Ramos (cell line): ENCODE results near the gene HSDL1.

Experiments
- in situ Hi-C: fragments of 300-500 bp; cut with MboI; formaldehyde crosslinking; loops from one replicate; pipeline ENCODE4 v1.14.3; 2022; ENCODE audit warnings: low sequenced_read_pairs; ENCODE audit not compliant: unreplicated experiment

Gene HSDL1

DNA sequence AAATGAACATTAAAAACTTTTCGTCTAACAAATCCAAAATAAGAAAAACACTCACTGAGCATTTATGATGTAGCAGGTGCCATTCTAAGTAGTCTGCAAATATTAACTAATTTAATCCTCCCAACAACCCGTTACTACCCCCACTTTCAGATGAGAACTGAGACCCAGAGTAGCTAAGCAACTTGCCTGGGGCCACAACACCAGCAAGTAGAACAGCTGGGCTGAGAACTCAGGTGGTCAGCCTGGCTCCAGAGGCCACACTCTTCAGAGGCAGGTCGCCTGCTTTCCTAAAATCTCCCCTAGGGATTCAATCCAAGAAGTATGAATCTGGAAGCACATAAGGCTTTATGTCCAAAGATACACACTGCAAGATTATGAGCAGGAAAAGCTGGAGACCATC lies 34.5 kb downstream of the HSDL1 start:
- in situ Hi-C loops, result no loop called here

DNA sequence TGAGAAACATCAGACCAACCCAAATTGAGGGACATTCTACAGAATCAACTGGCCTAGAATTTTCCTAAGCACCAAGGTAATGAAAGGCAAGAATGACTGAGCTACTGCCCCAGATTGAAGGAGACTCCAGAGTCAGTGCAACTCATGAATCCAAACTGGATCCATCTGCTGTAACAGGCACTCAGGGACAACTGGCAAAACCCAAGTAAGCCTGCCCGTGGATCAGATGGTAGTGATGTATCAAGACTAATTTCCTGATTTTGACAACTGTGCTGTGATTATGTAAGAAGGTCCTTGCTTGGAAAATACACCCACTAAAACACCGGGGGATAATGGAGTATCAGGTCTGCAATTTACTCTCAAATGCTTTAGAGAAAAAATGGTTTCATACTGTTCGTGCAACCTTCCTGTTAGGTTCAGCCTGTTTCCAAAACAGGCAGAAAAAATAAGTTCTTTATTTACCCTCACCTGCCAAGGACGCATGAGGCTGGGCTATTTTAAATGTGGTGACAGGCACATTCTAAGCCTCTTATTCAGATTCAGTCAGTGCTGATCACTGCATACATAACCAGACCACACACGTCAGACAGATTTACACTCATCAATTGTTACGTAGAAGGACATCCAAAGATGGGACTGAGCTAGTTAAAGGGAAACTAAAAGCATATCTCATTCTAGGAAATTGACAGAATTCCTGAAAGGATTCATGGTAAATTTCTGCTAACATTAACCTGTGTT lies 35.2 kb downstream of the HSDL1 start:
- in situ Hi-C loops, result no loop called here

DNA sequence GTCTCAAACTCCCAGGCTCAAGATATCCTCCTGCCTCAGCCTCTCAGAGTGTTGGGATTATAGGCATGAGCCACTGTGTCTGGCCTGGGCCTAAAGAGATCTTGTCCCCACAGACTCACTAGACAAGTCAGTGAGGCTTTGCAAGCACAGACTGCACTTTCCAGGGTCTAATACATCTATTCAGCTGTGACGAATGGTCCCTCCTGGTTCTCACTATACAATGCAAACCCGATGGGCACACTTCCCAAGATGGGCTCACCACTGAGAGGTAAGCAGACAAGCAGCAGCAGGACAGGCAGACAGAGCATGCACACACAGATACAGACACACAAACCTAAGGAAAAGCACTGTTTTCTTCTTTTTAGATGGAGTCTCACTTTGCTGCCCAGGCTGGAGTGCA lies 37.1 kb downstream of the HSDL1 start:
- in situ Hi-C loops, result no loop called here

DNA sequence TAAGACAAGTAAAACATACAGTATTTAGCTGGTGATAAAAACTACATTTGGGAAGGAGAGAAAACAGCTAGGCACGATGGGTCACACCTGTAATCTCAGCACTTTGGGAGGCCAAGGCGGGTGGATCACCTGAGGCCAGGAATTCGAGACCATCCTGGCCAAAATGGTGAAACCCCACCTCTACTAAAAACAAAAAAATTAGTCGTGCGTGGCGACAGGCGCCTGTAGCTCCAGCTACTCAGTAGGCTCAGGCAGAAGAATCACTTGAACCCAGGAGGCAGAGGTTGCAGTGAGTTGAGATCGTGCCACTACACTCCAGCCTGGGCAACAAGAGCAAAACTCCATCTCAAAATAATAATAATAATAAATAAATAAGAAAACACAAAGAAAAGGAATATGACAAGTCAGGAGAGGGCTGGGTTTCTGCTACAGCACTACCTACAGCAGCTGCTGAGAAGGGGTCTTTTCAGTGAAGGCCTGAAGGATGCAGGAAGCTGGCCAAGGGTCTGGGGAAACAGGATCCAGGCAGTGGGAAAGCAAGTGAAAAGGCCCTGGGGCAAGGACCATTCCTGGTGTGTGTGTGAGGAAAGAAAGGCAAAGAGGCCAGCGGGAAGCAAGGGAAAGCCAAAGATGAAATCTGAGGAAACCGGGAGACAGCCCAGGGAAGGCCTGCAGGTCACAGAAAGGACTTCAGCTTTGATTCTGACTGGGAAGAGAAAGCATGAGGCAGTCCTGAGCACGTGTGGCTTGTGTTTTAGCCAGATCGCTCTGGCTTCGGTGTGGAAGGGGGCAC lies 38.8 kb downstream of the HSDL1 start:
- in situ Hi-C loops, result no loop called here

DNA sequence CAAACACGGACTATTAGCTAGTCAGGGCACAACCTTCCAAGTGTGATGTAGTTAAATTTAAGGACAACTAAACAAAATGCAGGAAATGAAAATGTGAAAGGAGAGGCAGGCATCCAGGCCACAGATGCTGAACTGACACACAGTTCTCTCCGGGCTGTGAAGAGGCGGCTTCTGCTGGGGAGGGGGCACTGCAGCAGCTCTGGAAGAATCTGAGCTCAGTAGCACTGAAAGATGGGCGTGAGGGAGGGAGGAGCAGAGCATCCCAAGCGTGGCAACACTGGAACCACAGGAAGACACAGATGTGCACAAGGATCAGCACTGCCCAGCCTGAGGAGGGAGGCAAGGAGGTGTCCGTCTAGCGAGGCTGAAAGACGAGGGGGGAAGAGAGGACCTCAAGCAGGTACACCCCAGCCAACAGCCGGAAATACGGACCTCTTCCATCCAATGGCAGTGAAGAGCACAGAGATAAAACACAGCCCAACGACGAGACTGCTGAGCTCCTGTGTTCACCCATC lies 39.6 kb downstream of the HSDL1 start:
- in situ Hi-C loops, result no loop called here

DNA sequence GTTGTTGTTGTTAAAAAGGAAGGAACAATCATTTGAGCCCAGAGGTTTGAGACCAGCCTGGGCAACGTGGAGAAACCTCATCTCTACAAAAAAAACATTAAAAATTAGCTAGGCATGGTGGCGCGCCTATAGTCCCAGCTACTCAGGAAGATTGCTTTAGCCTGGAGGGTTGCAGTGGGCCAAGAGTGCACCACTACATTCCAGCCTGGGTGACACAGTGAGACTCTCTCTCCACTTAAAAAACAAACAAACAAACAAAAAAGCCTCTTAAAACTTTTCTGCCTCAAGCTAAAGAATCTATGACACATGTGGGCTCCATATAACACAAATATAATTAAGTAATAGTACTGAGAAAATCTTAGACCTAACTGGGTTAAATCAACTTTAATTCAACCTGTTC lies 40.7 kb downstream of the HSDL1 start:
- in situ Hi-C loops, result no loop called here

DNA sequence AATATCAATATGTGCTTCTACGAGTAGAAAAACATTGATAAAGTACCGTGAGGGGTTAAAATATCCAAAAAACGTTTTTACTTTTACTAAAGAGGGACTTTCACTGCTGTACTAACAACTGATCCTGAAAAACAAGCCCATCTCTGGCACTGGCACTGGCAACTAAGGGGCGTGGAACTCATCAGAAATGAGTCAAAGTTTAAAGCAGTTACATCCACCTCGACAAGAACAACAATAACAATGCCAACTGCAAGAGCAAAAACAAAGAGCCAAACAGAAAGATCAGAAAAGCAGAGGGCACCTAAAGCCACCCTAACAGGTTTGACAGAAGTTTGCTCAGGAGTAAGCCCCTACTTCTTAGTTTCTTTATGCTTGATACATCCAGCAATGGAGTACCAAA lies 41.3 kb downstream of the HSDL1 start:
- in situ Hi-C loops, result no loop called here

DNA sequence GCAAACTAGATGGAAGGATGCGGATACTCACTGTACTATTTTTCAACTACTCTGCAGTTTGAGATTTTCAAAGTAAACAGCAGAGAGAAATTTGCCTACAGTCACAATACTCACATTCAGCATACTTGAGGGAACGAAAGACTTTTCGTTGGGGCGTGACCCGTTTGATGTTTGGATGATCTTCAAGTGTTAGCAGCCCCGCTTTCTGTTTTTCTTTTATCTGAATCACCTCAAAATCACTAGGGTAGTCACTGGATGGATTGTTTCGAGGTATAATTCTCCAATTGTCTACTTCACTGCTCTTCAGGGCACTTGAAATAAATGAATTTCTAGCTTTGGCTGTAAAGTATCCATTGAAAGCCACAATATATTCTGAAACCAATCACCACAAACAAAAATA lies 46.0 kb downstream of the HSDL1 start:
- in situ Hi-C loops, result no loop called here

DNA sequence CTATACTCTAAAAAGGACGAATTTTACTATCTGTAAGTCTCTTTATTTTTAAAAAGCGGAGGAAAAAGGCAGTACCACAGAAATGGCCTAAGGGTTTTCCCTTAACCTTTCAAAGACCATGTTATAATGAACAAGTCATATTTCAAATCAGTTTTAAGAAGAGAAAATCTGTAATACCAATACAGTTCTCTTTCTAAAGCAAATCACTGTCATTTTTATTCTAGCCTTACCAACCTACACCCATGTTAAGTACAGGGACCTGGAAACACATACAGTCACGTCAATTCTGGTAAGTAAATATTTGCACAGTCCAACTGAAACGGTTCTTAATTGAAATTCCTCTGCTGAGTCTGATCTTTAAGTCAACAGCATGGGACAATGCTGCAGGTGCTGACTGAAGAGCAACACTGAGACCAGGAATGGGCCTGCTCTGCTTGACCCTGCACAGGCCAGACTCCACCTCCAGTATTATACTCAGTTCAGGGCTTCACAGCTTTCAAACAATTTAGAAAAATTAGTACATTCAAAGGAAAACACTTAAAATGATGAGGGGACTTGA lies 48.5 kb downstream of the HSDL1 start:
- in situ Hi-C loops, result no loop called here

DNA sequence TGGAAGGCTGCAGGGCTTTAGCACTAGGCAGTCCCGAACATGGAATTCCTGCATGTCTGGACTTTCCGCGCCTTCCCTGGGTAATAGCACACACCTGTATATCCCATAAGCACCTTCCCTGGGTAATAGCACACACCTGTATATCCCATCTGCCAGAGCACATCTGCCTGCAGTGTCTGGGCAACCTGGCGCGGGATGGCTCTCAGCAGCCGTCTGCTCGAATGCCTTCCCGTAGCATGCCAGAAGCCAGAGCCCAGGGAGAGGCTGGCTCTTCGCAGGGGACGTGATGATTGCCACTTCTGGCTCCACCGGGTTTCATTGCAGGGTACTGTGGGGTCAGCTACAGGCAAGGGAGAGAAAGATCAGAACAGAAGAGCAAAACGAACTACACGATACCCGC lies 49.5 kb downstream of the HSDL1 start:
- in situ Hi-C loops, result no loop called here

DNA sequence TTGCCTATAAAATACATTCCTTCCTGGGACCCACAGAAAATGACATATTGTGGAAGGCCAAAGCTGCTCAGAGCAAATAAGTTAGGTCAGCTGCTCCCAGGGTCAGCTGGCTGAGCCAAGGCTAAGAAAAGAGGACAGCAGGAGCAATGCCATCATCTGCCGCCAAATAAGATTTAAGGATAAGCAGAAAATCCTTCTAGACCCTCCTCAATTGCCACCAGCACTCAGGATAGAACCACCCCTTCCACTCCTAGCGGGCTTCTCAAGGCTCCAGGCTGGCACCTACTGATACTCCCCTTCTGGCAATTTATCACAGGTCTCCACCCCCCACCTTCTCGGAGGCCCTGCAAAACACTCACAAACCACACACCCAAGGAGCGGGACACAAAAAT lies 51.1 kb downstream of the HSDL1 start:
- in situ Hi-C loops, result no loop called here

DNA sequence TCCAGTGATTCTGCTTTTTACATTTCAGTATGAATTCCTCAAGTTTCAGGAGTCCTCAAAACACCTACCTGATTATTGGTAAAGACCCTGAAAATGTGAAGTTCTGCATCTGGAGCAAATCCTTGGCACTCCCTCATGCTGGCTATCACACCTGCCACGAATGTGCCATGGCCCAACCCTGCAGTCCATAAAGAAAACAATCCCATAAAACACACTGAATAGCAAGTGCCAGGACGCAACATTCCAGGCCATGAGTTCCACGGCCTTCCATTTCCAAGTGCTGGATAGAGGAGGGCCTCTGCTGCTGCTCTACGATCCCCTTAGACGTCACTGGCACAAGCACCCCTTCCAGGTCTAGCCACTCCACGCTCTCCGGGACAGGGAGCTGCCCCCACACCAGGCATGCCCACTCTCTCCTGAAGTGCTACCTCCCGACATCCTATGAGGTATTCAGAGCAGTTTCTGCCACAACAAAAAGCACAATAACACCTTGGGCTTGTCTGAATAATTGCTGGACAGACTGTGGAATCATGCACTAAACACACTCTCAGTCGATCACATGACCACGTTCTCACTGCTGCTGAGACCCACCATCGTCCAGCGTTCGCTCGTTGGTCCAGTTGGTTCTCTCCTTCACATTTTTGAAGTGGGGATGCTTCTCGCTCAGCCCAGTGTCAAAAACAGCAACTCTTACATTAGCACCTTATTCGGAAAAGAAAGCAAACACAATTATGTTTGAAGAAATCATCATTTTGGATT lies 51.7 kb downstream of the HSDL1 start:
- in situ Hi-C loops, result no loop called here

DNA sequence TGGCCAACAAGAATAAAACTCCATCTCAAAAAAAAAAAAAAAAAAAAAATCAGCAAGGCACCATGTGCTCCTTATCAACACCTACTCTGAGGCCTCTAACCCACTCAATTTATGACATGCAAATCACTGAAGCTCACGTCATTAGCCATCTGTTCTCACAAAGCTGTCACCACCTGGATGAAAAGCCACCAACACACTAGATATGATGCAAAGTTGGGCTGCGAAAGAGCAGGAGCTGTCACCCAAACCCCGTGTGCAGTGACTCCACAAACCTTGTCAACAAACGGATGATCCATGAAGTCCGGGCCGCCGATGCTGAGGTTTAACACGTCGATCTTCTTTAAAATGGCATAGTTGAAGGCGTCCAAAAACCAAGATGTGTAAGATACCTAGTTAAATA lies 53.5 kb downstream of the HSDL1 start:
- in situ Hi-C loops, result no loop called here

DNA sequence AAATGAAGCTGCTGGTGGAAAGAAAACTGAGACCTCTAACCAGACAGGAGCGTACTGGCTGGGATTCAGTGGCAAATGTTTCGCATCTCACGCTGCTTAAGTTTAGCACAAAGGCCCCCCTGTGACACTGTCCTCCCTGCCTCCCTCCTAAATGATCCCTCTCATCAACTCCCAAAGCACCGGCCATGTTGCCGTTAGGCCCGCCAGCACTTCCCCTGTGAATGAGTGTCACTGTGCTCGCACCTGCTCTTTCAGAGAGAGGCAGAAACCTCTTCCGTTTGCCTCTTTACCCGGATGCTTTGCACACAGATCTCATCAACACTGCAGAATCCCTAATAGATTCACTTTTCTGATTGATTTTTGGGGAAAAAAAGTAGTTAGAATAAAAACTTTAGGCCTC lies 54.8 kb downstream of the HSDL1 start:
- in situ Hi-C loops, result no loop called here

DNA sequence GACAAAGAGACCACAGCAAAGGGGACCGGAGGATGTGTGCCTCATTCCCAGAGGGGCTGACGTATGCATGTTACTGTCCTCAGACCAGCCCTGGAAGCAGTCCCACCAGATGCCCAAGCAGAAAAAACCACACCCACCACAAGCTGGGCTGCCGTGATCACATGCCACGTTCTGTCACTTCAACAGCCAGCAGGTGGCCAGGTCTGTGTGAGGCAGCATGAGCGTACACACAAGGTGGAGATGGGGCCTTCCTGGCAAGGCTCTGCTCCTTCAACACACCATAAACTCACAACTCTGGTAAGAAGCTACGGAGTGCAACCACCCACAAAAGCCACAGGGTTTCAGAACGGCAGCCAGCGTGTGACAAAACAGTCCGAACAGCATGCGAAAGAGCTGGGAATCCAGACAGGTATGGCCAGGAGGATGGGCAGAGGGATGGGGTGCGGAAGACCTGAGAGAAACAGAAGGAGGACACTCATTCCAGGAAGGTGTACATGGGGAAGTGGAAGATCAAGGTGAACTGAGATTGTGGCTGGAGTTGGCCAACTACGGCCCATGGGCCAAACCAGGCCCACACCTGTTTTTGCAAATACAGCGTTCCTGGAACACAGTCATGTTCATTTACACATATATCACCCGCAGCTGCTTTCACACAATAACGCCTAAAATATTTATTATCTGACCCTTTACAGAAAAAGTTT lies 56.1 kb downstream of the HSDL1 start:
- in situ Hi-C loops, result loop anchor here (5.0 kb wide), 2 partner anchors 38 to 98 kb away; partner anchors contain the start of gene TAF1C

DNA sequence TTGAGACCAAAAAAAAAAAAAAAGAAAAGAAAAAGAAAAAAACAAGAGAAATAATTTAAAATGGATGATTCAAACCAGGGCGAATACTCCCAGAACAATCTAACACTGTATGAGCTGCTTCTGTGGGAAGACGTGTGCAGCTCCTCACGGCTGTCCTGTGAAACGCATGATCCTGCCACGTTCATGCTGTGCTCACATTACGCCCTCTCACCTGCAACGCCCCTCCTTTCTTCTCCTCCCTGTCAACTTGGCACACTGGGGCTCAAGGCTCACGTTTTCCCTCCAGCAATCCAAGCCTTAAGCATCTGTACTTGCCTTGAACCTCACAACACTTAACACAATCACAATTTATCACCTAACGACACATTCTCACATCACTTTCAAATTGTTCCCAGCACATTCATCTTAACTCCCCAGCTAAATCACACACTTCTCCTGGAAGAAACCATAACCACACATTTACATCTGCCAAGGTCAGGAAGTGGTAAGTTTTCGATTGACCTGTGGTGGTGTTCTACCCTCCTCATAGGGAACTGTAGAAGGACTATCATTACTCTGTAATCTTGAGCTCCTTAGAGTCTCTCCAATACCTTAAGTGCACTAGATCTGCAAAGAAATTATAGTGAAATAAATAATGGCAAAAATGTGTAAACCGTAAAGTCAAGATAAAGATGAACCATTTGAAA lies 57.4 kb downstream of the HSDL1 start:
- in situ Hi-C loops, result loop anchor here (5.0 kb wide), 2 partner anchors 40 to 100 kb away; partner anchors contain the start of gene TAF1C

DNA sequence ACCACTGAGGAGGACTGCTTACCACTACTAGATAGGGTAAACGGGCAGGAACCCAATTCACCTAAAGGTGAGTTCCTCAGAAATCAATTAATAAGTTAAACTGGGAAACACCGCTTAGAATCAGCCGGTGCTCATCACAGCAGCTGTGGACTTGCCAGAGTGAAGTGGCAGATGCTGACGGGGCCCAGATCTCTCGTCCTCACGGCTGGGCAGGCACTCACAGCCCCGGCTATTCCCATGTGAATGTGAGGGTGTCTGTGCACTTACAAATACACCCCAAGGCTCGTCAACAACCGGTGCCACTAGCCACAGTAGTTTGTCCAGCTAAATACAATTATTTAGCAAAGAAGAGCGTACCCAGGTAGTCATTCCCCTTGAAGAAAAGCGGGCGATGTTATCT lies 58.0 kb downstream of the HSDL1 start:
- in situ Hi-C loops, result loop anchor here (5.0 kb wide), 2 partner anchors 40 to 100 kb away; partner anchors contain the start of gene TAF1C

DNA sequence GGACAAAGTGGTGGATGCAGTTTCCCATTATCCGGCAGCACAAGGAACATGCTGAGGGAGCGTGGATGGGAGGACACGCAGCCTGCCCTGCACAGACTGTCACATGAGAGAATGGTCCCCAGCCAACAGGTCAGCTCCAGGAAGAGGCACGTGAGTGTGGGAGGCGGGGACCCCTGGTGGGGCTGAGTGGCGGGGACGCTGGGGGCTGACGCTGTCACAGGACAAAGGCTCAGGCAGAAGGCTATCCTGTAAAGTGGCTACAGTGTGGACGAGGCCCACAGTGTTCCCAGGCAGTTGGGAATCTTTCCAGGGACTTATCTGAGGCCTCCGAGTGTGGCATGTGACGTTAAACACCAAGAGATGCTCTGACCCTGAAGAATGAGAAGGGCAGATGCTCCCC lies 58.6 kb downstream of the HSDL1 start:
- in situ Hi-C loops, result loop anchor here (5.0 kb wide), 2 partner anchors 41 to 101 kb away; partner anchors contain the start of gene TAF1C

DNA sequence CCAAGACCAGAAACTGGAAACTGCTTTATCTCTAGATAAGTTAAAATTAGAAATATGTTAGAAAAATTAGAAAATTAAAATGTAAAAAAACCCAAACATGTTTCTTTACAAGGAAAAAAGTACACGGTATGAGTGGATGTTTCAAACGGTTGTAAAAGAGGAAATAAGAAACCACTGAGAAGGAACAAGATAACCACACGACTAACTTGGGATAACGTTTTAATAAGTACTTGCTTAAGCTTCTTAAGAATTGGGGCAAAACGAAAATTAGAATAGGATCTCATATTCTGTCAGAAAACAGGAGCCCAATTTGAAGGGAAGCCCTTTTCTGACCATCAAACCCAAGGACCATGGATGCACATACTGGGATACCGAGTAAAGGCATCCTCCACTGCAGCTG lies 59.2 kb downstream of the HSDL1 start:
- in situ Hi-C loops, result loop anchor here (5.0 kb wide), 2 partner anchors 42 to 102 kb away; partner anchors contain the start of gene TAF1C
